CD4-positive, alpha-beta T cell (primary cell): ENCODE measurements around the gene ARMH3. TPM values are rescaled to one million over a fixed set of nuclear protein-coding genes. Genes with fewer than 3 reads are reported as not detected.

Experiments used
- ATAC-seq: fragments of 200-7000 bp; cut with Tn5 transposase; one replicate; pipeline ENCODE4 v1.10.0; 2022; ENCODE audit warnings: mild to moderate bottlenecking; ENCODE audit not compliant: poor library complexity
- CTCF ChIA-PET: fragments of 350-600 bp; sonication (Branson Sonifier 250); formaldehyde crosslinking; loops from one replicate; lab custom pipeline; 2021; ENCODE audit warnings: antibody characterized with exemption, inconsistent platforms; lab: Charles Lee
- POLR2A ChIA-PET: fragments of 350-600 bp; sonication (Branson Sonifier 250); formaldehyde crosslinking; loops from one replicate; lab custom pipeline; 2021; ENCODE audit warnings: antibody characterized with exemption, inconsistent platforms; lab: Charles Lee
- DNase-seq, 14 experiments: peaks; one replicate each; pipeline ENCODE4 v3.0.0-alpha.2; 2013 to 2020; ENCODE audit warnings: mixed read lengths in 2 of 14
- H3K27ac ChIP-seq, 2 donors: one replicate each; pipeline versions ENCODE4 v1.5.1 to v1.7.0; 2013; ENCODE audit warnings: low read length in 2 of 2, low read depth in 1 of 2, mild to moderate bottlenecking in 1 of 2
- H3K27me3 ChIP-seq, 2 experiments: 1 replicate in 1 of 2; 2 replicates in 1 of 2; pipeline versions ENCODE4 v1.6.1 to v1.7.0; 2013; ENCODE audit warnings: low read length in 2 of 2, control low read depth in 1 of 2, mild to moderate bottlenecking in 1 of 2, moderate library complexity in 1 of 2; ENCODE audit not compliant: insufficient read depth in 2 of 2, control insufficient read depth in 1 of 2
- H3K36me3 ChIP-seq: one replicate; pipeline ENCODE4 v1.6.1; 2013; ENCODE audit warnings: low read length, control low read depth; ENCODE audit not compliant: insufficient read depth
- H3K4me1 ChIP-seq: one replicate; pipeline ENCODE4 v1.6.1; 2013; ENCODE audit warnings: low read length, control low read depth; ENCODE audit not compliant: insufficient read depth
- H3K4me3 ChIP-seq: one replicate; pipeline ENCODE4 v1.5.1; 2013; ENCODE audit warnings: mild to moderate bottlenecking, low read length, moderate library complexity
- H3K9me3 ChIP-seq, 2 experiments: 1 replicate in 1 of 2; 2 replicates in 1 of 2; pipeline versions ENCODE4 v1.6.1 to v1.7.0; 2013; ENCODE audit warnings: low read length in 2 of 2, mild to moderate bottlenecking in 2 of 2, control low read depth in 1 of 2, moderate library complexity in 1 of 2; ENCODE audit not compliant: control insufficient read depth in 1 of 2, insufficient read depth in 1 of 2
- H3K27ac Mint-ChIP-seq: one replicate; pipeline ENCODE4 v1.8.0; 2020; ENCODE audit warnings: mixed read lengths
- H3K27me3 Mint-ChIP-seq: one replicate; pipeline ENCODE4 v1.8.0; 2021; ENCODE audit warnings: mixed read lengths
- H3K36me3 Mint-ChIP-seq: one replicate; pipeline ENCODE4 v1.8.0; 2021; ENCODE audit warnings: low read depth, mixed read lengths
- H3K4me1 Mint-ChIP-seq: one replicate; pipeline ENCODE4 v1.8.0; 2021; ENCODE audit warnings: low read depth, mixed read lengths
- H3K4me3 Mint-ChIP-seq: one replicate; pipeline ENCODE4 v1.8.0; 2020; ENCODE audit warnings: mild to moderate bottlenecking, mixed read lengths
- H3K9me3 Mint-ChIP-seq: one replicate; pipeline ENCODE4 v1.8.0; 2020; ENCODE audit warnings: mixed read lengths
- CTCF ChIP-seq: fragments of 200-600 bp; IDR thresholded peaks from one replicate; pipeline ENCODE4 v1.8.0; 2022; ENCODE audit warnings: antibody characterized with exemption, mild to moderate bottlenecking
- intact Hi-C, 2 experiments: fragments of 100-400 bp; cut with DNase I in 1 of 2; cut with micrococcal nuclease in 1 of 2; formaldehyde crosslinking; loops; one replicate each; pipeline versions ENCODE4 v1.15.1 to v1.9.0; 2023 to 2025; cut with DNase I, micrococcal nuclease
- total RNA-seq, 174 experiments: library from RNA in 2 of 174; stranded (reverse) in 2 of 174; gene quantifications; one replicate each; pipeline ENCODE4 v1.2.3 and lab custom pipeline; 2021 to 2026

Gene ARMH3
- total RNA-seq, 2 experiments from 2014 or later = 17.7 to 18.9 TPM

GRCh38 chr10:101960879-101961395, 95.0 kb downstream of the ARMH3 start:
- no peak overlapping the region for H3K4me3 ChIP-seq
- TF ChIP-seq CTCF = no peak
- ChIA-PET POLR2A (interaction anchor here (1.1 kb wide), 1 partner anchor 11 kb away, joined by 3 read pairs; no protein-coding TSS in a partner anchor), CTCF (interaction anchor here (0.7 kb wide), 1 partner anchor 366 kb away, joined by 3 read pairs; no protein-coding TSS in a partner anchor)
- no peak overlapping the region for H3K4me3 Mint-ChIP-seq
- H3K4me1 Mint-ChIP-seq = no peaks in the 10 kb centered on the region
- H3K27me3 Mint-ChIP-seq = no peaks in the 10 kb centered on the region
- H3K9me3 ChIP-seq = no peaks in the 10 kb centered on the region
- ATAC-seq (no peak), DNase-seq (no peak)
- no peaks in the 10 kb centered on the region for H3K9me3 Mint-ChIP-seq
- peaks cover 16% of the 10 kb centered on the region for H3K36me3 ChIP-seq
- no peak overlapping the region for H3K27ac Mint-ChIP-seq
- H3K4me1 ChIP-seq = no peaks in the 10 kb centered on the region
- no peak overlapping the region for H3K27ac ChIP-seq
- intact Hi-C loops = loop anchor here in 1 of 2 experiments (10.0 kb wide), 1 partner anchor 634 kb away; no protein-coding TSS in a partner anchor
- peaks cover 73% of the 10 kb centered on the region for H3K36me3 Mint-ChIP-seq
- no peaks in the 10 kb centered on the region for H3K27me3 ChIP-seq

GRCh38 chr10:101959346-101959916, 96.5 kb downstream of the ARMH3 start:
- H3K27ac ChIP-seq = no peak overlapping the region
- H3K36me3 ChIP-seq = peaks cover 31% of the 10 kb centered on the region
- Mint-ChIP-seq H3K4me1 (no peaks in the 10 kb centered on the region), H3K4me3 (no peak overlapping the region), H3K36me3 (peaks cover 76% of the 10 kb centered on the region), H3K27me3 (no peaks in the 10 kb centered on the region), H3K27ac (no peak overlapping the region), H3K9me3 (no peaks in the 10 kb centered on the region)
- DNase-seq (no peak), ATAC-seq (no peak)
- no peaks in the 10 kb centered on the region for H3K27me3 ChIP-seq
- H3K4me1 ChIP-seq = no peaks in the 10 kb centered on the region
- no peak overlapping the region for H3K4me3 ChIP-seq
- TF ChIP-seq CTCF = no peak
- POLR2A ChIA-PET = no interaction called here
- CTCF ChIA-PET = no interaction called here
- intact Hi-C loops = no loop called here
- no peaks in the 10 kb centered on the region for H3K9me3 ChIP-seq

- no peak for TF ChIP-seq CTCF
- Mint-ChIP-seq H3K9me3 (no peaks in the 10 kb centered on the region), H3K27me3 (no peaks in the 10 kb centered on the region), H3K4me3 (no peak overlapping the region), H3K36me3 (peaks cover 79% of the 10 kb centered on the region), H3K27ac (no peak overlapping the region), H3K4me1 (no peaks in the 10 kb centered on the region)
- Histone ChIP-seq H3K27ac (no peak overlapping the region), H3K4me1 (no peaks in the 10 kb centered on the region), H3K4me3 (no peak overlapping the region), H3K36me3 (peaks cover 38% of the 10 kb centered on the region), H3K27me3 (no peaks in the 10 kb centered on the region), H3K9me3 (no peaks in the 10 kb centered on the region)
- intact Hi-C loops = no loop called here
- CTCF ChIA-PET = no interaction called here
- ATAC-seq = no peak
- POLR2A ChIA-PET = interaction anchor here (1.0 kb wide), 1 partner anchor 89 kb away, joined by 3 read pairs; no protein-coding TSS in a partner anchor
- no peak for DNase-seq
Observed at GRCh38 chr10:101958691-101959090, 97.3 kb downstream of the ARMH3 start.
